Naive thymus-derived CD4-positive, alpha-beta T cell (primary cell): Measurements from ENCODE around the gene PLEKHB2. TPM values are rescaled to one million over a fixed set of nuclear protein-coding genes. Genes with fewer than 3 reads are reported as not detected.

ENCODE experiments used
- ATAC-seq: fragments of 150-1000 bp; cut with Tn5 transposase; 2 replicates; pipeline ENCODE4 v1.10.0; 2021; ENCODE audit warnings: mild to moderate bottlenecking, moderate library complexity
- CTCF ChIA-PET: fragments of 350-600 bp; sonication (Branson Sonifier 250); formaldehyde crosslinking; loops from one replicate; lab custom pipeline; 2021; ENCODE audit warnings: antibody characterized with exemption; lab: Charles Lee
- POLR2A ChIA-PET: fragments of 350-600 bp; sonication (Branson Sonifier 250); formaldehyde crosslinking; loops from one replicate; lab custom pipeline; 2021; ENCODE audit warnings: antibody characterized with exemption, inconsistent platforms; lab: Charles Lee
- DNase-seq, 9 donors: peaks; one replicate each; pipeline versions ENCODE4 v3.0.0 to v3.0.0-alpha.2; 2020 to 2022; ENCODE audit warnings: mixed read lengths in 1 of 9
- H3K27ac ChIP-seq: one replicate; pipeline ENCODE4 v1.7.0; 2013; ENCODE audit warnings: mild to moderate bottlenecking, low read depth, low read length, moderate library complexity
- H3K27me3 ChIP-seq, 2 donors: one replicate each; pipeline ENCODE4 v1.7.0; 2013; ENCODE audit warnings: low read length in 2 of 2, mild to moderate bottlenecking in 2 of 2, moderate library complexity in 2 of 2; ENCODE audit not compliant: control insufficient read depth in 2 of 2, insufficient read depth in 2 of 2
- H3K36me3 ChIP-seq, 3 experiments: 1 replicate in 2 of 3; 2 replicates in 1 of 3; pipeline ENCODE4 v1.7.0; 2013; ENCODE audit warnings: low read length in 3 of 3, mild to moderate bottlenecking in 3 of 3, moderate library complexity in 1 of 3; ENCODE audit not compliant: insufficient read depth in 3 of 3, control insufficient read depth in 2 of 3
- H3K4me1 ChIP-seq, 2 donors: one replicate each; pipeline ENCODE4 v1.7.0; 2013; ENCODE audit warnings: low read length in 2 of 2, mild to moderate bottlenecking in 2 of 2, moderate library complexity in 1 of 2; ENCODE audit not compliant: control insufficient read depth in 2 of 2, insufficient read depth in 2 of 2
- H3K4me3 ChIP-seq: 2 replicates; pipeline ENCODE4 v1.7.0; 2013; ENCODE audit warnings: mild to moderate bottlenecking, low read length
- H3K9me3 ChIP-seq, 3 experiments: 1 replicate in 2 of 3; 2 replicates in 1 of 3; pipeline ENCODE4 v1.7.0; 2013; ENCODE audit warnings: low read length in 3 of 3; ENCODE audit not compliant: control insufficient read depth in 2 of 3
- H3K27ac Mint-ChIP-seq, 9 donors: one replicate each; pipeline ENCODE4 v1.8.0; 2020 to 2022; ENCODE audit warnings: mixed read lengths in 9 of 9, mild to moderate bottlenecking in 8 of 9, moderate library complexity in 5 of 9, inconsistent platforms in 2 of 9
- H3K27me3 Mint-ChIP-seq, 5 donors: one replicate each; pipeline ENCODE4 v1.8.0; 2021 to 2022; ENCODE audit warnings: mixed read lengths in 5 of 5, mild to moderate bottlenecking in 1 of 5
- H3K36me3 Mint-ChIP-seq, 5 donors: one replicate each; pipeline ENCODE4 v1.8.0; 2020 to 2022; ENCODE audit warnings: mixed read lengths in 5 of 5, mild to moderate bottlenecking in 3 of 5, inconsistent platforms in 1 of 5
- H3K4me1 Mint-ChIP-seq, 7 donors: one replicate each; pipeline ENCODE4 v1.8.0; 2020 to 2022; ENCODE audit warnings: mixed read lengths in 7 of 7, mild to moderate bottlenecking in 3 of 7, inconsistent platforms in 1 of 7
- H3K4me3 Mint-ChIP-seq, 10 donors: one replicate each; pipeline ENCODE4 v1.8.0; 2020 to 2022; ENCODE audit warnings: mild to moderate bottlenecking in 10 of 10, mixed read lengths in 10 of 10, moderate library complexity in 6 of 10, inconsistent platforms in 2 of 10
- H3K9me3 Mint-ChIP-seq, 11 donors: one replicate each; pipeline ENCODE4 v1.8.0; 2020 to 2022; ENCODE audit warnings: mixed read lengths in 11 of 11, mild to moderate bottlenecking in 4 of 11, inconsistent platforms in 1 of 11, moderate library complexity in 1 of 11
- intact Hi-C, 2 donors: fragments of 100-400 bp; cut with micrococcal nuclease; formaldehyde crosslinking; loops; one replicate each; pipeline ENCODE4 v1.15.1; 2023
- polyA plus RNA-seq, 2 donors: library from polyadenylated mRNA; unstranded; fragments of 300-500 nt; fragmentation: Illumina TruSeq; gene quantifications; one replicate each; pipeline ENCODE4 v1.2.3, GENCODE V29; 2021
- total RNA-seq, 6 experiments: library from RNA in 5 of 6; stranded (reverse) in 5 of 6; gene quantifications; 1 replicate in 5 of 6; 2 replicates in 1 of 6; pipeline ENCODE4 v1.2.3 and lab custom pipeline; 2021 to 2026

PLEKHB2 gene
- total and polyA plus RNA-seq, 7 experiments from 2014 or later, result 43.1 to 92.3 (median 64.4) TPM

DNA sequence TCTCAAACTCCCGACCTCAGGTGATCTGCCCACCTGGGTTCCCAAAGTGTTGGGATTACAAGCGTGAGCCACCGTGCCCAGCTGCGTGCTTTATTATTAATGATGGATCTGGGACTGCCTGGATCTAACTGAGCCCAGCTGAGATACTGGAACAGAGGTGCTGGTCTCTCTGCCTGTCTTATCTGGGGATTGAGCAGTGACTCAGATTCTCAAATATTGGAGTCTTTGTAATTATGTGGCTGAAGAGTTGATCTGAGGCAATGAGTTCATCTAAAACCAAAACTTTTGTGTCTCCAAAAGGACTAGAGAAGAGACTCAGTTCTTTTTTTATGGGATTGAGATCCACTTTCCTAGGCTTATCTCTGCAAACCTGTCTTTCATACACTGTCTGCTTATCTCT is 16.3 kb downstream of the PLEKHB2 start:
- Histone ChIP-seq H3K27me3 (no peaks in the 10 kb centered on the region), H3K27ac (no peak overlapping the region), H3K36me3 (peaks cover 0 to 30% (median 9%) of the 10 kb centered on the region in 3 experiments), H3K9me3 (no peaks in the 10 kb centered on the region), H3K4me3 (no peak overlapping the region), H3K4me1 (no peaks in the 10 kb centered on the region)
- POLR2A ChIA-PET, result no interaction called here
- CTCF ChIA-PET, result no interaction called here
- H3K27ac Mint-ChIP-seq, result no peak overlapping the region
- H3K36me3 Mint-ChIP-seq, result peaks cover 0 to 39% (median 24%) of the 10 kb centered on the region in 5 donors
- no peaks in the 10 kb centered on the region for H3K9me3 Mint-ChIP-seq
- no peak overlapping the region for H3K4me3 Mint-ChIP-seq
- ATAC-seq (no peak), DNase-seq (no peak)
- peaks cover 15 to 39% (median 33%) of the 10 kb centered on the region in 7 donors for H3K4me1 Mint-ChIP-seq
- intact Hi-C loops, result no loop called here
- no peaks in the 10 kb centered on the region for H3K27me3 Mint-ChIP-seq

DNA sequence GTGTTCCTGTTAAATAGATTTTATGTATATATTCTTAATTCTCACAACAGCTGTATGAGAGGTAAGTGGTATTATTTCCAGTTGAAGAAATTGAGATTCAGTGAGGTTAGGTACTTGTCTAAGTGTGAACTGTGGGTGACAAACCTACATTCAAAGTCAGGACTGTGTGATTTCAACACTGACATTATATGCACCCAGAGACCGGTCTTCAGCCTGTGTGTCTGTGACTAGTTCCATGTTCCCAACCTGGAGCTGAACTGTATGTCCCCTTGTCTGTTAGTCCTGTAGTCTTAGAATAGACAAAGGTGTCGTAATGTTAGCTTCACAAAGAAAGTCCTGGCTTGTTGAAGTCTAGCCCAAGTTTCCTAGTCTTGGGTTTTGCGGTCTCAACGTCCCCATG is 17.4 kb downstream of the PLEKHB2 start:
- CTCF ChIA-PET, result interaction anchor here (0.7 kb wide), 1 partner anchor 9 kb away, joined by 3 read pairs; no protein-coding TSS in a partner anchor
- no peak overlapping the region for H3K27ac ChIP-seq
- H3K36me3 ChIP-seq, result peaks cover 7 to 39% (median 13%) of the 10 kb centered on the region in 3 experiments
- DNase-seq, result no peak
- no peaks in the 10 kb centered on the region for H3K4me1 ChIP-seq
- no peak overlapping the region for H3K27ac Mint-ChIP-seq
- H3K27me3 Mint-ChIP-seq, result no peaks in the 10 kb centered on the region
- no peak for ATAC-seq
- no peaks in the 10 kb centered on the region for H3K9me3 Mint-ChIP-seq
- H3K36me3 Mint-ChIP-seq, result peaks cover 9 to 45% (median 29%) of the 10 kb centered on the region in 5 donors
- no peaks in the 10 kb centered on the region for H3K9me3 ChIP-seq
- H3K4me1 Mint-ChIP-seq, result peaks cover 15 to 35% (median 26%) of the 10 kb centered on the region in 7 donors
- H3K27me3 ChIP-seq, result no peaks in the 10 kb centered on the region
- POLR2A ChIA-PET, result no interaction called here
- H3K4me3 ChIP-seq, result no peak overlapping the region
- H3K4me3 Mint-ChIP-seq, result no peak overlapping the region
- intact Hi-C loops, result no loop called here

GRCh38 chr2:131123192-131123591 is 18.1 kb downstream of the PLEKHB2 start:
- H3K4me1 Mint-ChIP-seq, result peaks cover 11 to 28% (median 20%) of the 10 kb centered on the region in 7 donors
- Histone ChIP-seq H3K27me3 (no peaks in the 10 kb centered on the region), H3K27ac (no peak overlapping the region), H3K36me3 (peaks cover 8 to 46% (median 18%) of the 10 kb centered on the region in 3 experiments), H3K9me3 (no peaks in the 10 kb centered on the region), H3K4me3 (no peak overlapping the region), H3K4me1 (no peaks in the 10 kb centered on the region)
- DNase-seq (no peak), ATAC-seq (no peak)
- H3K27me3 Mint-ChIP-seq, result no peaks in the 10 kb centered on the region
- intact Hi-C loops, result no loop called here
- H3K27ac Mint-ChIP-seq, result no peak overlapping the region
- ChIA-PET CTCF (interaction anchor here (0.7 kb wide), 1 partner anchor 9 kb away, joined by 3 read pairs; no protein-coding TSS in a partner anchor), POLR2A (no interaction called here)
- no peak overlapping the region for H3K4me3 Mint-ChIP-seq
- H3K9me3 Mint-ChIP-seq, result no peaks in the 10 kb centered on the region
- peaks cover 15 to 49% (median 33%) of the 10 kb centered on the region in 5 donors for H3K36me3 Mint-ChIP-seq

GRCh38 chr2:131125195-131125757 is 20.1 kb downstream of the PLEKHB2 start:
- Histone ChIP-seq H3K27ac (no peak overlapping the region), H3K4me1 (no peaks in the 10 kb centered on the region), H3K27me3 (no peaks in the 10 kb centered on the region), H3K4me3 (no peak overlapping the region), H3K9me3 (peaks cover 0 to 3% (median 0%) of the 10 kb centered on the region in 3 experiments), H3K36me3 (peaks cover 12 to 61% (median 23%) of the 10 kb centered on the region in 3 experiments)
- Mint-ChIP-seq H3K9me3 (no peaks in the 10 kb centered on the region), H3K27ac (peak overlapping the region in 1 of 9 donors; percentile 14), H3K36me3 (peaks cover 18 to 64% (median 48%) of the 10 kb centered on the region in 5 donors), H3K27me3 (no peaks in the 10 kb centered on the region), H3K4me1 (peaks cover 7 to 18% (median 13%) of the 10 kb centered on the region in 7 donors), H3K4me3 (no peak overlapping the region)
- no peak for DNase-seq
- ChIA-PET CTCF (no interaction called here), POLR2A (no interaction called here)
- intact Hi-C loops, result no loop called here
- no peak for ATAC-seq

DNA sequence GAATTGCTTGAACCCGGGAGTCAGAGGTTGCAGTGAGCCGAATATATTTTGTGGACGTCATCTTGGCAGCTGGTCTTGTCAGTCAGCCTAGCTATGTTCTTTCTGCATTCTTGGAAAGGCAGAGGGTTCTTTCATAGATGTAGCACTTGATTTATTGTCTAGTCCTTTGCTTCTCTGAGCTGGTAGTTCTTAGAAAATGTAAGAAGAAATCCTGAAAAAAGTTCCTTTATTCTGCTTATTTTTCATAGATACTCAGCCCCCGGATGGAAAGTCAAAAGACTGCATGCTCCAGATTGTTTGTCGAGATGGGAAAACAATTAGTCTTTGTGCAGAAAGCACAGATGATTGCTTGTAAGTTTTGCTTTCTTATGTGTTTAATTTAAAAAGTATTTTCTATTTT is 21.3 kb downstream of the PLEKHB2 start:
- Histone ChIP-seq H3K27ac (no peak overlapping the region), H3K9me3 (peaks cover 0 to 3% (median 0%) of the 10 kb centered on the region in 3 experiments), H3K36me3 (peaks cover 12 to 61% (median 23%) of the 10 kb centered on the region in 3 experiments), H3K4me1 (no peaks in the 10 kb centered on the region), H3K4me3 (no peak overlapping the region), H3K27me3 (no peaks in the 10 kb centered on the region)
- CTCF ChIA-PET, result no interaction called here
- peaks cover 4 to 12% (median 9%) of the 10 kb centered on the region in 7 donors for H3K4me1 Mint-ChIP-seq
- DNase-seq (no peak), ATAC-seq (no peak)
- POLR2A ChIA-PET, result interaction anchor here (0.6 kb wide), 1 partner anchor 35 kb away, joined by 3 read pairs; no protein-coding TSS in a partner anchor
- H3K36me3 Mint-ChIP-seq, result peaks cover 18 to 66% (median 52%) of the 10 kb centered on the region in 5 donors
- no peaks in the 10 kb centered on the region for H3K27me3 Mint-ChIP-seq
- intact Hi-C loops, result no loop called here
- H3K27ac Mint-ChIP-seq, result no peak overlapping the region
- no peaks in the 10 kb centered on the region for H3K9me3 Mint-ChIP-seq
- no peak overlapping the region for H3K4me3 Mint-ChIP-seq

GRCh38 chr2:131127076-131127475 is 21.9 kb downstream of the PLEKHB2 start:
- H3K4me1 Mint-ChIP-seq, result peaks cover 4 to 12% (median 9%) of the 10 kb centered on the region in 7 donors
- Histone ChIP-seq H3K27me3 (no peaks in the 10 kb centered on the region), H3K9me3 (peaks cover 0 to 3% (median 0%) of the 10 kb centered on the region in 3 experiments), H3K36me3 (peaks cover 12 to 62% (median 23%) of the 10 kb centered on the region in 3 experiments), H3K4me1 (no peaks in the 10 kb centered on the region), H3K4me3 (no peak overlapping the region), H3K27ac (no peak overlapping the region)
- ChIA-PET CTCF (no interaction called here), POLR2A (interaction anchor here (0.6 kb wide), 1 partner anchor 35 kb away, joined by 3 read pairs; no protein-coding TSS in a partner anchor)
- intact Hi-C loops, result no loop called here
- no peak overlapping the region for H3K27ac Mint-ChIP-seq
- H3K4me3 Mint-ChIP-seq, result no peak overlapping the region
- H3K36me3 Mint-ChIP-seq, result peaks cover 18 to 65% (median 52%) of the 10 kb centered on the region in 5 donors
- DNase-seq (no peak), ATAC-seq (no peak)
- no peaks in the 10 kb centered on the region for H3K9me3 Mint-ChIP-seq
- H3K27me3 Mint-ChIP-seq, result no peaks in the 10 kb centered on the region
